Fibroblast of villous mesenchyme (primary cell): ENCODE results near the gene PCED1B. TPM values are rescaled to one million over a fixed set of nuclear protein-coding genes. Genes with fewer than 3 reads are reported as not detected.

Source experiments
- DNase-seq: peaks from one replicate; pipeline ENCODE4 v3.0.0-alpha.2; 2010; ENCODE audit warnings: low read depth
- H3K4me3 ChIP-seq: 2 replicates; pipeline ENCODE4 v1.5.1; 2011; ENCODE audit warnings: low read depth, mild to moderate bottlenecking, low read length
- CTCF ChIP-seq: IDR thresholded peaks from 2 replicates; pipeline ENCODE4 v1.5.1; 2012; ENCODE audit warnings: low read depth, mild to moderate bottlenecking, low read length; ENCODE audit not compliant: insufficient read depth
- total RNA-seq: library from RNA; depleted of rRNA; stranded (reverse); fragments of >200 nt; gene quantifications from 2 replicates; pipeline ENCODE4 v1.2.3, GENCODE V29; 2012

The PCED1B gene
- total RNA-seq, 1 donor, result 1.7 TPM

- DNase-seq, result peak; percentile 95
- TF ChIP-seq CTCF, result no peak
- no peak overlapping the region for H3K4me3 ChIP-seq
Measured at GRCh38 chr12:47088021-47088944, 8.9 kb downstream of the PCED1B start.

- TF ChIP-seq CTCF, result no peak
- no peak overlapping the region for H3K4me3 ChIP-seq
- DNase-seq, result no peak
Measured at GRCh38 chr12:47091009-47091408, 11.6 kb downstream of the PCED1B start.

GRCh38 chr12:47094804-47095203, 15.4 kb downstream of the PCED1B start:
- H3K4me3 ChIP-seq, result no peak overlapping the region
- no peak for DNase-seq
- TF ChIP-seq CTCF, result no peak

GRCh38 chr12:47095446-47096236, 16.2 kb downstream of the PCED1B start:
- H3K4me3 ChIP-seq, result no peak overlapping the region
- TF ChIP-seq CTCF, result no peak
- DNase-seq, result peak; percentile 74

- TF ChIP-seq CTCF, result no peak
- no peak overlapping the region for H3K4me3 ChIP-seq
- peak; percentile 88 for DNase-seq
Measured at GRCh38 chr12:47097276-47097896, 18.0 kb downstream of the PCED1B start.

- H3K4me3 ChIP-seq, result no peak overlapping the region
- no peak for DNase-seq
- no peak for TF ChIP-seq CTCF
Measured at GRCh38 chr12:47098099-47098498, 18.7 kb downstream of the PCED1B start.
